K562 (cell line): ENCODE measurements around the gene SELL.

Experiments
- JUND ChIP-seq, 2 experiments: IDR thresholded peaks; 2 replicates in 1 of 2; 3 replicates in 1 of 2; pipeline ENCODE4 v1.6.1; 2011; ENCODE audit warnings: borderline replicate concordance in 2 of 2, low read depth in 2 of 2, low read length in 2 of 2, improper control_type of control experiment in 1 of 2, missing biosample characterization in 1 of 2, missing genetic modification characterization in 1 of 2, missing genetic modification reagents in 1 of 2
- ZBTB17 ChIP-seq: fragments of 450-650 bp; formaldehyde crosslinking; IDR thresholded peaks from 2 replicates; pipeline ENCODE4 v1.4.0; 2020; ENCODE audit warnings: mild to moderate bottlenecking
- ZNF444 ChIP-seq: fragments of 250-450 bp; sonication (Bioruptor Pico); IDR thresholded peaks from 2 replicates; pipeline ENCODE4 v1.4.0; 2020; ENCODE audit warnings: mild to moderate bottlenecking, moderate library complexity
- ZNF79 ChIP-seq: fragments of 250-450 bp; sonication (Bioruptor Pico); IDR thresholded peaks from 2 replicates; pipeline ENCODE4 v1.4.0; 2020; ENCODE audit warnings: low read depth, mild to moderate bottlenecking, moderate library complexity

DNA sequence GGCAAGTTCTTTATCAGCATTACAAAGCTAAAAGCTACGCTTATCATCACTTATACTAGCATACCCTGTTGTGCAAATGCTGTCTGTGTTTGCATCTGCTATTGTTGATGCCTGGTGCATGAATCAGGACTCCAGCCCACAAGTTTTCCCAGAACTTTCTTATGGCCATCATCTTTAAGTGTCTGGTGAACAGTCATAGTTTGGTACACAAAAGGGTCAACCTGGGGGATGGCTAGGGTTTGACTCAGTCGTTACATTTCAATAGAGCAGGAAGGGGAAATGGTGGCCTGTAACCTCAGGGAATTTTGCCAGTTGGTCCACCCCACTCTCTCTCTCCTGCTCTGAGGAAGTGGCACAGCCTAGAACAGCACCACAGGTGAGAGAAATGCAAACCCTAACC is 35.4 kb downstream of the SELL start:
- TF ChIP-seq JUND (IDR thresholded peaks at IDR 0.05; ENCODE audit: borderline replicate concordance, low read depth, low read length) (no peak), JUND (tag; IDR thresholded peaks at IDR 0.05; ENCODE audit: borderline replicate concordance, low read depth, low read length) (no peak), ZNF79 (CRISPR knock-in tag) (no peak), ZNF444 (CRISPR knock-in tag) (no peak), ZBTB17 (CRISPR knock-in tag) (no peak)
